ENCODE data around the gene ZKSCAN1.

DNA sequence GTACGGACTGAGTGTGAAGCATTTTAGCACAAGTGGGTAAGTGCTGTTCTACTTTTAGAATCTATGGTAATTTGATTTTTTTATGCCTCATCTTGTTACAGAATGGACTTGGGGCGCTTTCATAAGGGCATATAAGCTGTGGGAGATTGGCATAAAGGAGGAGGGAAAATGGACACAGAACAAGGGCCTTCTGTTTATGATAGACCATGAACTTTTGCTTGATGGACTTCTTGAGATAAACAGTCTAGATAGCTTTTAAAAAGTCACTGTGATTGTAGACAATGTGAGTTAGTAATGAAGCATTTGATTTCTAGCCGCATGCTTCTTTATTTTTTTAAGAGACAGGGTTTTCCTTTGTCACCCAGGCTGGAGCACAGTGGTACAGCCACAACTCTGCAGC lies 36.2 kb downstream of the ZKSCAN1 start:
- no peak for TF ChIP-seq YY1 (IDR thresholded peaks at IDR 0.05; ENCODE audit: insufficient read depth, insufficient read length)
- no peak for TF ChIP-seq SUZ12 (IDR thresholded peaks at IDR 0.05; ENCODE audit: extremely low read depth, insufficient read depth, insufficient read length)
- TF ChIP-seq ZNF274 (IDR thresholded peaks at IDR 0.05; ENCODE audit: low read depth, low read length), result no peak
